HG02798 (cell line): ENCODE results near the gene EEIG2.

Source experiments
- ATAC-seq: cut with Tn5 transposase; IDR thresholded peaks from one replicate; pipeline ENCODE4 v1.9.1; 2021; ENCODE audit warnings: mild to moderate bottlenecking; ENCODE audit not compliant: unreplicated experiment, poor library complexity

EEIG2 gene

DNA sequence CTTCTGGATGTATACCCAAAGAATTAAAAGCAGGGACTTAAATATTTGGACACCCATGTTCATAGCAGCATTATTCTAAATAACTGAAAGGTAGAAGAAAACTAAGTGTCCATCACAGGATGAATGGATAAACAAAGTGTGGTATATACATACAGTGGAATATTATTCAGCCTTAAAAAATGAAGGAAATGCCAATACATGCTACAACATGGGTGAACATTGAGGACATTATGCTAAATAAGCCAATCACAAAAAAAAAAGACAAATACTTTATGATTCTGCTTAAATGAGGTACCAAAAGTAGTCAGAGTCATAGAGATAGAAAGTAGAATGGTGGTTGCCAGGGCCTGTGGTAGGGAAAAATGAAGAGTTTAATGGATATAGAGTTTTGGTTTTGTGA, 14.1 kb downstream of the EEIG2 start:
- no peak for ATAC-seq

DNA sequence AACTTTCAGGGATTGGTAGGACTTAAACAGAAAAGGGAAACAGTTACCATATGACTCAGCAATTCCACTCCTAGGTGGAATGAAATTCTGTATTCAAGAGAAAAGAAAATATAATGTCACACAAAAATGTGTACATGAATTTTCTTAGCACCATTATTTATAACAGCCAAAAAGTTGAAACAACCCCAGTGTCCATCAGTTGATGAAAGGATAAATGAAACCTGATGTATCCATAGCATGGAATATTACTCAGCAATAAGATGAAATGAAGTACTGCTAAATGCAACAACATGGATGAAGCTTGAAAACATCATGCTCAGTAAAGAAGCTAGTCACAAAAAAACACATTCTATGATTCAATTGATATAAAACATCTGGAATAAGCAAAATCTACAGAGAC, 15.5 kb downstream of the EEIG2 start:
- ATAC-seq, result no peak

DNA sequence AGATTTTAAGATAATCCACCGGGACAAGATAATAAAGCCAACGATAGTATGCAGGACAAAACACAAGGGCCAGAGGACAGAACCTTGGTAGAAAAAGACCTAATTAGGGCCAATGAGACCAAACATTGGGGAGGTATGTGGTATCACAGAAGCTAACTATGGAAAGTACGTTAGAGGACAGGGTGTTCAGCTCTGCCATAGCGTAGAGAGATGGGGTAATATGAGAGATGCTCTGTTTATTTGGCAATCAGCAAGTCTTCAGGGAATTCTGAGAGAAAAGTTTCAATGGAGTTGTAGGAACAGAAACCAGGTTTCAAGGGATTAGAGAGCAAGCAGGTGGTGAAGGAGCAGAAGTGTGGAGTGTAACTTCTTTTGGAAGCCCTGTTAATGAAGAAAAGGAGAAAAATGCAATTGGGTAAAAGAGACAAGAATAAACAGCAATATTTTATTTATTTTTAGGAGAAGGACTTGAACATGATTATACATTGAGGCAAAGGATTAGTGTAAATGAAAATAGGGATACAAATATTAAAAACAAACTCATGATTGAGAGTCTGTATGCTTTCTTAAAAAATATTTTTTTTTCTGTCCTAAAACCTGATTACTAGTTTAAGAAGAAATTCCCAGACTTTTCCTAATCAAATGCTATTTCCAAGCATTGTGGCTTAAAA, 24.0 kb downstream of the EEIG2 start:
- ATAC-seq, result no peak

DNA sequence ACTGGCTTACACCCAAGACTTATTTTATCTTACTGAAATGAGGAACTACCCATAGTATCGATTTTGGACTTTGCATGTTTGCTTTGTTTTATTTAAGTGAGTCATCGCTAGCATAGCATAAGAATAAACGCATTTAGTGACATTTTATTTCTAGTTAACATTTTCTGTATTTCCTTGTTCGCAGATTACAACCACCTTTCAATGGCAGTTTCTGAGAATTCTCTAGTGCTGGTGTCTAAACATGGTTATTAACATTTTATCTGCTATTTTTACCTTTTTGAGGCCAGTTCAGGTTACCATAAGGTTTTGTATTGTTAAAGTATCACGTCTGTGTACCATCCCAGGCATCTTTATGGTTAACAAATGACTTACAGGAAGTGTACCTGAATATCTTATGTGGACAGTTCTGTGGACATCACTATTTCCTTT, 24.5 kb downstream of the EEIG2 start:
- ATAC-seq, result no peak

DNA sequence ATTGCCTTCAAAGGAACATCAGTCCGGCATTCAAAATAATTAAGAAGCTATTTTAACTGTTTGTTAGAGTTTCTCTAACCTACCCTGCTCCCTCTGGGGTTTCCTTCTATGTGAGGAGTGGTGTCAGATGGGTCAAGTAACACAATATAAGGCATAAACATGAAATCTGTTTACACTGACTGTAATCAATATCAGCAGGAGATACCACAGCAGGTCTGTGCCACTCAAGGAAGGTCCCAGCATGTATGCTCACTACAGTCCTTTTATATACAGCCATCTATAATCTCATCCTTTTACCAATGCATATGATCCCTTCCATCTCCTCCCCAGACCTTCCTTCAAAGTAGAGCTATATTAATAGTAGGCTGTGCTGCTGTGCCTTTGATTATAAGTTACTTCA, 25.4 kb downstream of the EEIG2 start:
- no peak for ATAC-seq

DNA sequence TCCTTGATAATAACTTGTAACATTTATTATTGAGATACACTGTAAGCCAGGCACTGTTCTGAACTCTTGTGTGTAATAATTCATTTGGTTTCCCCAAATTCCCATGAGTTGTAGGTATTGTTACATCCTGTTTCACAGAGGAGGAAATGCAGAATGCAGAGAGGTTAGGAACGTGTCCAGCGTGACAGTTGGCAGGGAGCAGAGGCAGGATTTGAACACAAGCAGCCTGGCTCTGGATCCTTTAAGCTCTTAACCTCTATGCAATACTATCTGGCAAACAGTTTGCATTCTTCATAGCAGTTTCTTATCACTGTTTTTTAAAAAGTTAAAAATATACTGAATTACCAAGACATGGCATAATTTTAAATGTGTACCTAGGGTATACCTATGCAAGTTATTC, 30.5 kb downstream of the EEIG2 start:
- no peak for ATAC-seq

DNA sequence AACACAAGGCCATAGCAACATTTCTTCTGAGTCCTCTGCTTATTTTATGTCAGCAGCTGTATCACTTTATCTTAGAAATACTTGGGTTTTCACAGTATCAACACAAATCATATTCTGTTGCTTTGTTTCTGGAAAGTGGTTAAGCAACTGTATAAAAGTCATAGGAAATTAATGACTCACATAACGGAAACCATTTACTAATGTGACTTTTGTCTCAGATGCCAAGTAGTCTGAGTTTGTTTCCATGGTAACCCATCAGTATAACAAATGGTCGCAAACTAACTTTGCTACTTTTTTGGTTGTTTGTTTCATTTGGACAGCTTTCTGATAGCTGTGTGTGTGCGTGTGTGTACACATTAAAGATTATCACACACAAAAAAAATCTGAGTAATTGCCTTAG, 31.1 kb downstream of the EEIG2 start:
- no peak for ATAC-seq

DNA sequence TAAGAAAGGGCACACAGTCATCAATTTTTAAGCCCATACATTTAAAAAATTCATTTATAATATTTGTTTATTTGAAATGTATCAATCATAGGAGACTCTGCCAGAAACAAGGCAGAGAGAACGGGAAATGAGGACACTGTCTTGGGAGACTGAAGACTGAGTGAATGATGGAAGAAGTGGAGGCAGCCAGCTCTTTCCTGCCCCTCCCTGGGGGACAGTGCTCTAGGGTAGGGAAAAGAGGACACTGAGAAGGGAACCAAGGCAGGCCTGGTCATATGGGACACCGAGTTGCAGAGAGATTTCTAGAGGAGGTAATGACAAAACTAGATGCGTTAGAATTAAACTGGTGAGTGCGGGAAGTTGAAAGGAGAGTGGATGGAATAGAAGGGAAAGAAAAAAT, 31.6 kb downstream of the EEIG2 start:
- ATAC-seq, result no peak

DNA sequence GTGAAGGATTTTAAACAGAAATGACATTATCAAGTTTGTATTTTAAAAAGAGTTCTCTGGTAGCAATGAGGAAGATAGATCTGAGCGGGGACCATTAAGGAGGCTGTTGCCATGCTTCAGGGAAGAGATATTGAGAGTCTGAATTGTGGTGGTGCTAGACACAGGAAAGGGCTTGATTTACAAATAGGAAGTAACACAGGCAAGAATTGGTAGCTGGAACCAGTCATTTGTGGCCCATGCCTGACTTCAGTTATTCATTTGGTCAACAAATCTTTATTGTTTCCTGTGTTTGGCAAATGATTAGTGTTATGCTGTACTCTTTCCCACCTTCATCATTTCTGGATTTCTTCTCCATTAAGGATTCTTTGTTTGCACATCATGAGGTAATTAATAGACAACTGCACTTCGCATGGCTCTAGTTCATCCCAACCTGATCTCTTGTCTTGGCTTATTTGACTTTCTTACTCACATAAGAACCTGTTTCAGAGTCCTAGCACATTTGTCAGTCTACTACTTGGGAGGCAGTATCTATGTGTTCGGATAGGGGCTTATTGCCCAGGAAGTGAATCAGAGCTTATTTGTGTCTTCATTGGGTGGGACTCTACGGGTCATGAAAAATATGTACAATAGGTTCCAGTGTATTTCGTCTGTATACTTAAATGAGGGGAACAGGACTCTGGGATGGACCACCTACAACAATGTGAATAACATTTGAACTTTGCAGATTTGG, 32.3 kb downstream of the EEIG2 start:
- ATAC-seq, result no peak

DNA sequence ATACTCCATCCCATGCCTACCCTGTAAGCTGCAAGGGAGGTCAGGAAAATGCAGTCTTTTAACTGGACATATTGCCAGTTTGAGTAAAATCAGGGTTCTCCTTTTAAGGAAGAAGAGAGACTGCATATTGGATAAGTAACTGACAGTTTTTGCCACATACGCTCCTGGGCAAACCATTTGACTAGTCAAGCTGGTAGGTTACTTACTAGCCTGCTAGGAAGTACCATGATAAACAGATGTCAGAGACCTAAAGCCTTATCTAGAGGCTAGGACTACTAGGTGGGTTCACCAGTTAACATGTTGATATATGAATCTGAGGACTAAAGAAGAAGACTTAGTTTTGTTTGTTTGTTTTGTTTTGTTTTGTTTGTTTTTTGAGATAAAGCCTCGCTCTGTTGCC, 33.5 kb downstream of the EEIG2 start:
- ATAC-seq, result no peak

DNA sequence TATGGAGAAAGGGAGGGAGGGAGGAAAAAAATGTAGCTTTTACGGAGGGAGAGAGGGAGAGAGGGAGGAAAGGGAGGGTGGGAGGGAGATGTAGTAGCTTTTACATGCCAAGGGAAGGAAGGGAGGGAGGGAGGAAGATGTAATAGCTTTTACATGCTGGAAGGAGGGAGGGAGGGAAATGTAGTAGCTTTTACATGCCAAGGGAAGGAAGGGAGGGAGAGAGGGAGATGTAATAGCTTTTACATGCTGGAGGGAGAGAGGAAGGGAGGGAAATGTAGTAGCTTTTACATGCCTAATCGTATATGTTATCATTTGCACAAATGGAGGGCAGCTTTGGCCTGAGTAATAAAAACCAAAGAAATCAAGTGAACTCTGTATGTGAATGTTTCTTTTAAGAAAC, 35.6 kb downstream of the EEIG2 start:
- no peak for ATAC-seq

DNA sequence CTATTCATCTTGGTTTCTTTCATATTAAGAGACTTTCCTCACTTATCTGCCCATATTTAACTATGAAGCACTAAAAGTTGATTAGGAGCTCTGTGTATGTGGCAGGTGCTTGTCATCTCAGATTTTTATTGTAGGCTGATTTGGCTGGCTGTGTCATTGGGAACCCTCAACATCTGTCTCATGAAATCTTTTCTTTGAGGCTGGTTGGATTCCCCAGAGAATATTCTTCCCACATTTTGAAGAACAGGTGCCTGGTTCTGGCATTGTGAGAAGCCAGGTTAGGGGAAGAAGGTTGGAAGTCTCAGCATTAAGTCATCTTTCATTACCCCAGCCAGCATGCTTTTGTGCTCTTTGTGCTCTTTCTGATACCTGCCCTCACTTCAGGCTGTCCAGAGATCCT, 37.1 kb downstream of the EEIG2 start:
- no peak for ATAC-seq

DNA sequence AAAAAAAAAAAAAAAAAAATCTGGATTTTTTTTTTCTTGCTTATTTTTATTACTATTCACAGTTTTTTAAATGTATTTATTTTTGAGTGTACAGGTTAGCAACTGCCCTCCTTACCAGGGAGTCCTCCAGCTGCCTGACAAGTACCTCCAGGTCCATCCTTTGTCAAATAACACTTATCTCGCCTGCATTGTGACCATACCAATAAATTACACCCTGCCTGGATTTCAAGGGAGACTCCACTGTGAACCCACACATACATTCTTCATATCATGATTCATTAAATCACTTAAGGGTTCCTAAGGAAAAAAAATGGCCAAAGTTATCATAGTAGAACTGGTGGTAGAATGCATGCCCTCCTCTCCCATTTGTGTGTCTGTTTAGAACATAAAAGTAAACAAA, 38.4 kb downstream of the EEIG2 start:
- no peak for ATAC-seq

DNA sequence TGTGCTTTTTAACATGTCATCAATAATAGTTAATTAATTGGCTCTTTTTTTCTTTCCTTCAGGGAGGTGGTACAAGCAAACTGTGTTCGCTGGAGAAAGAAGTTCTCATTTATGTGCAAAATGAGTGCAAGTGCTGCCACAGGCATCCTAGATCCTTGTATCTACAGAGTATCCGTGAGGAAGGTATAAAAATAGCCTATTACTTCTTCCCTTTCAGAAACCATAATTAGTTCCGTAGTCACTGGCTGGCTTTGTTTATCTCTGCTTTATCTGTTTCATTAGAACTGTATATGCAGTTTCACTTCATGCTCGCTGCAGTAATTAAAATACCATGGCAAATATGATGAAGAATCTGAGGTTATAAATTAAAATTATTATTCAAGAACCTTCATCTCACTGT, 40.6 kb downstream of the EEIG2 start:
- no peak for ATAC-seq

DNA sequence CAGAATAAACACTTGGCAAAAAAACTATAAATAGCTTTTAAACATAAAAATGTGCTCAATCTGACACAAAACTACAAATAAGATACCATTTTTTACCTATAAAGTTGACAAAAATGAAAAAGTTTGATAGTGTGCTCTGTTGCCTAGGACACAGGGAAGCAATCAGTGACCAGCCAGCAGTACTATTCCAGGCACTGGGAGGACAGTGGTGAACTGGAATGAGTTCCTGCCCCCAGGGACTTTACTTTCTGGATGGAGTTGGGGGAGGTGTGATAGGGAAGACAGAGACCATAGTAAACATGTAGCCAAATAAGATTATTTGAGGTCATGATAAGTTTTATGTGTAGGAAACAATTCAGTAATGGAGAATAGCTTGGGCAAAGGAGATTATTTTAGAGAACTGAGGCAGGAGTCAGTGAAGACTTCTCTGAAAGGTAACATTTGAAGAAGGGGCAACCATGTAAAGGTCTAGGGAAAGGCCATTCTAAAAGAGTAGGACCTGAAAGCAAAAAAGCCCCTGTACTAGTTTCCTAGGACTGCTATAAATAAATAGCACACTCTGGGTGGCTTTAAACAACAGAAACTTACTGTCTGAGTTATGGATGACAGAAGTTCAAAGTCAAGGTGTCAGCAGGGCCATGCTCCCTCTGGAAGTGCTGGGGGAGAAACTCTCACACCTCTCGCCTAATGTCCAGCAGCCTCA, 42.0 kb downstream of the EEIG2 start:
- no peak for ATAC-seq

DNA sequence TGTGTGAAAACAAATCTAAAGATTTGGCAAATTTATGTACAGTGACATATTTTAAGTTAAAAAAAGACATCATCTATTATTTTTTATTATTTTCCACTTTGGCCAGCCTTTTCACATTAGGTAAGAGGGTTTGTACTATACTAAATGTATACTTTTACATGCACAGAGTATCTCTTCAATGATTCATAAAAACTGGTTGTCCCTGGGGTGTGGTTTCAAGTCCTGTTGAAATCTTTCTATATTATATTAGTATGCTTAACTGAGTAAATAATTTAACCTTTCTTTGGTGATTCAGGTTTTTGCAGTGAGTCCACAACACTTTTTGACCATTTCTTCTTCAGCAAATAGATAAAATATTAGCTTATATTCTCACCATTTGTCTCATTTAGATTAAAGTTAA, 45.7 kb downstream of the EEIG2 start:
- ATAC-seq, result no peak

DNA sequence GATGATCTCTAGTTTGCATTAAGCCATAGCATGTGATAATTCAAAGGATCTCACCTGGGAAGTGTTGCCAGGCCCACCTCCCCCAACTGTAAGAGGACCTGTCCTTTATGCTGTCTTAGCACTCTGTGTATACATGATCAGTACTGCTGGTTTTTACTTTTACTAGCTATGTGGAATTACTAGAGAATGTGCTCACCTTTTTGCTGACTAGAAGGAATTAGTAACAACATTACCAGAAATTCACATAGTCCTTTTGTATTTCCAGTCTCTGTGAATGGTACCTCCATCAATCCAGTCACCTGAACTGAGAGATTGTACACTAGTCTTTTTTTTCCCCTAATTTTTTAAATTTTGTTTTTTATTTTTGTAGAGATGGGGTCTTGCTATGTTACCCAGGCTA, 46.6 kb downstream of the EEIG2 start:
- ATAC-seq, result no peak

DNA sequence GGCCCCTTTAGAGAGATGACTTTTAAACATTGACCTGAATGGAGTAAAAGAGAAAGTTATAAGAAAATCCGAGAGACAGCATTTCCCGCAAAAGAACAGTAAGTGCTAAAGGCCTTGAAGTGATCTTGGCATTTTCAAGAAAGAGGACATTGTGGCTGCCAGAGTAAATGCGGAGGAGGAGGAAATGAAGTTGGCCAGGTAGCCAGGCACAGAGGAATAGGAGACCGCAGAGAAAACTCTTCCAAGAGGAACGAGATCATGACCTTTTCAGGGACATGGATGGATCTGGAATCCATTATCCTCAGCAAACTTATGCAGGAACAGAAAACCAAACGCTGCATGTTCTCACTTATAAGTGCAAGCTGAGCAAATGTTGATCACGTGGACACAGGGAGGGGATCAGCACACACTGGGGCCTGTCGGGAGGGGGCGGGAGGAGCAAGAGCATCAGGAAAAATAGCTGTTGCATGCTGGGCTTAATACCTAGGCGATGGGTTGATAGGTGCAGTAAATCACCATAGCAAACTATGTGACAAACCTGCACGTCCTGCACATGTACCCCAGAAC, 49.7 kb downstream of the EEIG2 start:
- ATAC-seq, result no peak
